H9 (cell line): ENCODE results near the gene CP. TPM values are rescaled to one million over a fixed set of nuclear protein-coding genes. Genes with fewer than 3 reads are reported as not detected.

Source experiments
- DNase-seq: peaks from one replicate; pipeline ENCODE4 v3.0.0-alpha.2; 2017
- H2AFZ ChIP-seq: one replicate; pipeline ENCODE4 v1.6.1; 2013; ENCODE audit warnings: mild to moderate bottlenecking, low read length, control low read depth, moderate library complexity
- H2AK5ac ChIP-seq: 2 replicates; pipeline ENCODE4 v1.6.1; 2013; ENCODE audit warnings: low read length, control low read depth, mixed read lengths; ENCODE audit not compliant: insufficient read length
- H2BK120ac ChIP-seq: one replicate; pipeline ENCODE4 v1.6.1; 2013; ENCODE audit warnings: low read depth, mild to moderate bottlenecking, low read length, control low read depth, inconsistent platforms; ENCODE audit not compliant: poor library complexity, severe bottlenecking
- H2BK12ac ChIP-seq: 2 replicates; pipeline ENCODE4 v1.6.1; 2013; ENCODE audit warnings: low read length, control low read depth, mixed read lengths, low read depth; ENCODE audit not compliant: insufficient read length
- H2BK15ac ChIP-seq: 2 replicates; pipeline ENCODE4 v1.6.1; 2013; ENCODE audit warnings: low read depth, low read length, control low read depth
- H2BK20ac ChIP-seq: one replicate; pipeline ENCODE4 v1.6.1; 2013; ENCODE audit warnings: low read depth, mild to moderate bottlenecking, low read length, control low read depth, inconsistent platforms; ENCODE audit not compliant: poor library complexity, severe bottlenecking
- H2BK5ac ChIP-seq: 2 replicates; pipeline ENCODE4 v1.6.1; 2013; ENCODE audit warnings: low read length, control low read depth, mixed read lengths; ENCODE audit not compliant: insufficient read length
- H3K14ac ChIP-seq: 2 replicates; pipeline ENCODE4 v1.6.1; 2013; ENCODE audit warnings: low read length, control low read depth; ENCODE audit not compliant: insufficient read depth
- H3K18ac ChIP-seq: 2 replicates; pipeline ENCODE4 v1.6.1; 2013; ENCODE audit warnings: low read depth, mild to moderate bottlenecking, mixed read lengths, low read length, control low read depth; ENCODE audit not compliant: insufficient read length
- H3K23ac ChIP-seq: 2 replicates; pipeline ENCODE4 v1.6.1; 2013; ENCODE audit warnings: low read length, control low read depth, mixed read lengths, low read depth; ENCODE audit not compliant: insufficient read length
- H3K23me2 ChIP-seq: 2 replicates; pipeline ENCODE4 v1.6.1; 2013; ENCODE audit warnings: low read depth, mild to moderate bottlenecking, mixed read lengths, low read length, control low read depth; ENCODE audit not compliant: insufficient read length, poor library complexity, severe bottlenecking
- H3K27ac ChIP-seq: 2 replicates; pipeline ENCODE4 v1.5.1; 2013; ENCODE audit warnings: low read length, control low read depth, mixed read lengths, low read depth; ENCODE audit not compliant: insufficient read length
- H3K27me3 ChIP-seq: 2 replicates; pipeline ENCODE4 v1.6.1; 2013; ENCODE audit warnings: low read length, control low read depth, inconsistent platforms; ENCODE audit not compliant: insufficient read depth
- H3K4ac ChIP-seq: 2 replicates; pipeline ENCODE4 v1.6.1; 2013; ENCODE audit warnings: low read depth, mild to moderate bottlenecking, control low read depth, inconsistent platforms, low read length, moderate library complexity
- H3K4me1 ChIP-seq: 2 replicates; pipeline ENCODE4 v1.6.1; 2013; ENCODE audit warnings: low read length, control low read depth, inconsistent platforms; ENCODE audit not compliant: insufficient read depth
- H3K4me2 ChIP-seq: 2 replicates; pipeline ENCODE4 v1.6.1; 2013; ENCODE audit warnings: low read length, control low read depth, mixed read lengths; ENCODE audit not compliant: insufficient read length, insufficient read depth
- H3K56ac ChIP-seq: 2 replicates; pipeline ENCODE4 v1.6.1; 2013; ENCODE audit warnings: low read depth, mild to moderate bottlenecking, mixed read lengths, low read length, control low read depth; ENCODE audit not compliant: insufficient read length
- H3K79me1 ChIP-seq: 2 replicates; pipeline ENCODE4 v1.6.1; 2013; ENCODE audit warnings: low read depth, mild to moderate bottlenecking, moderate library complexity, low read length, control low read depth, inconsistent platforms; ENCODE audit not compliant: insufficient read depth, poor library complexity, severe bottlenecking
- H3K79me2 ChIP-seq: 2 replicates; pipeline ENCODE4 v1.6.1; 2013; ENCODE audit warnings: low read length, control low read depth, inconsistent platforms; ENCODE audit not compliant: insufficient read depth
- H3K9ac ChIP-seq: 2 replicates; pipeline ENCODE4 v1.6.1; 2013; ENCODE audit warnings: low read length, control low read depth, mixed read lengths; ENCODE audit not compliant: insufficient read length; ENCODE audit errors: extremely low read depth
- H3K9me3 ChIP-seq: one replicate; pipeline ENCODE4 v1.6.1; 2013; ENCODE audit warnings: low read depth, low read length, inconsistent platforms; ENCODE audit not compliant: control insufficient read depth
- H3T11ph ChIP-seq: one replicate; pipeline ENCODE4 v1.6.1; 2013; ENCODE audit warnings: mild to moderate bottlenecking, low read length, control low read depth, inconsistent platforms
- H4K20me1 ChIP-seq: one replicate; pipeline ENCODE4 v1.6.1; 2013; ENCODE audit not compliant: control insufficient read depth, insufficient read length, insufficient read depth
- H4K5ac ChIP-seq: 2 replicates; pipeline ENCODE4 v1.6.1; 2013; ENCODE audit warnings: low read depth, mild to moderate bottlenecking, mixed read lengths, low read length, control low read depth; ENCODE audit not compliant: insufficient read length
- H4K8ac ChIP-seq: replicated peaks from 2 replicates; pipeline ENCODE4 v1.6.1; 2013; ENCODE audit warnings: low read length, control low read depth, mixed read lengths, low read depth; ENCODE audit not compliant: insufficient read length
- H4K91ac ChIP-seq: 2 replicates; pipeline ENCODE4 v1.6.1; 2013; ENCODE audit warnings: low read depth, mild to moderate bottlenecking, moderate library complexity, mixed read lengths, low read length, control low read depth; ENCODE audit not compliant: insufficient read length
- H3K27ac Mint-ChIP-seq, 3 experiments: 2 replicates in 2 of 3; 3 replicates in 1 of 3; pipeline ENCODE4 v1.8.0; 2020 to 2021; ENCODE audit warnings: mixed read lengths in 3 of 3, mild to moderate bottlenecking in 1 of 3, moderate library complexity in 1 of 3
- H3K27me3 Mint-ChIP-seq: 2 replicates; pipeline ENCODE4 v1.8.0; 2021; ENCODE audit warnings: low read depth, mild to moderate bottlenecking, moderate library complexity, mixed read lengths
- H3K36me3 Mint-ChIP-seq, 3 experiments: 2 replicates in 2 of 3; 3 replicates in 1 of 3; pipeline ENCODE4 v1.8.0; 2020 to 2021; ENCODE audit warnings: low read depth in 3 of 3, mixed read lengths in 3 of 3; ENCODE audit not compliant: insufficient read depth in 1 of 3
- H3K4me1 Mint-ChIP-seq, 2 experiments: 2 replicates each; pipeline ENCODE4 v1.8.0; 2020; ENCODE audit warnings: mixed read lengths in 2 of 2
- H3K4me3 Mint-ChIP-seq, 2 experiments: 2 replicates in 1 of 2; 3 replicates in 1 of 2; pipeline ENCODE4 v1.8.0; 2020 to 2021; ENCODE audit warnings: mild to moderate bottlenecking in 2 of 2, mixed read lengths in 2 of 2, moderate library complexity in 1 of 2
- H3K9me3 Mint-ChIP-seq, 2 experiments: 2 replicates in 1 of 2; 3 replicates in 1 of 2; pipeline ENCODE4 v1.8.0; 2020; ENCODE audit warnings: mild to moderate bottlenecking in 2 of 2, mixed read lengths in 2 of 2, moderate library complexity in 1 of 2
- WGBS: extraction: QIAGEN DNeasy Blood & Tissue Kit; methylation state at CpG from one replicate; pipeline ENCODE4 v1.1.7; 2013; ENCODE audit warnings: missing lambda C conversion rate, low lambda C conversion rate, mixed read lengths; ENCODE audit not compliant: insufficient read length; ENCODE audit errors: extremely low coverage; 5-methylcytosine and 5-hydroxymethylcytosine counted together
- total RNA-seq: library from RNA; stranded (reverse); gene quantifications from 2 replicates; pipeline ENCODE4 v1.2.1, GENCODE V29; 2021
- TF ChIP-seq, protein P1 (sequence below): fragments of 200-600 bp; sonication (generic); conservative IDR thresholded peaks from 3 replicates; pipeline ENCODE4 v1.8.0; 2021; ENCODE audit warnings: antibody characterized with exemption, mild to moderate bottlenecking

CP gene
- total RNA-seq, 1 experiment from 2014 or later, result 1.1 TPM

GRCh38 chr3:149233323-149233722, 11.7 kb upstream of the CP start:
- no peak overlapping the region for H3K14ac ChIP-seq
- no peaks in the 10 kb centered on the region for H3K9me3 ChIP-seq
- DNase-seq, result no peak
- no peak overlapping the region for H3K4me2 ChIP-seq
- no peak overlapping the region for H3K27ac ChIP-seq
- no peak overlapping the region for H2AFZ ChIP-seq
- H4K20me1 ChIP-seq, result no peaks in the 10 kb centered on the region
- no peak overlapping the region for H2BK20ac ChIP-seq
- H3T11ph ChIP-seq, result no peak overlapping the region
- H4K91ac ChIP-seq, result no peak overlapping the region
- H3K9me3 Mint-ChIP-seq, result peaks cover 5 to 14% of the 10 kb centered on the region in 2 experiments; a peak in 4 of 5 replicates
- H3K4me3 Mint-ChIP-seq, result no peak overlapping the region
- no peaks in the 10 kb centered on the region for H3K27me3 ChIP-seq
- no peaks in the 10 kb centered on the region for H3K79me1 ChIP-seq
- H3K23ac ChIP-seq, result no peak overlapping the region
- H3K23me2 ChIP-seq, result no peaks in the 10 kb centered on the region
- H3K18ac ChIP-seq, result no peak overlapping the region
- H3K56ac ChIP-seq, result no peak overlapping the region
- H3K27ac Mint-ChIP-seq, result peak overlapping the region in 1 of 3 experiments; percentile 41; a peak in 2 of 7 replicates
- no CpG with 5 or more reads among the region's 4 CpGs for WGBS
- no peak overlapping the region for H2BK120ac ChIP-seq
- H2BK5ac ChIP-seq, result no peak overlapping the region
- no peak overlapping the region for H3K4ac ChIP-seq
- peaks cover 25% of the 10 kb centered on the region in 2 experiments for H3K4me1 Mint-ChIP-seq
- H3K9ac ChIP-seq, result no peak overlapping the region
- H4K5ac ChIP-seq, result no peak overlapping the region
- H3K4me1 ChIP-seq, result peaks cover 4% of the 10 kb centered on the region; the same call in 1 of the 2 replicates
- H3K36me3 Mint-ChIP-seq, result peaks cover 10 to 22% (median 13%) of the 10 kb centered on the region in 3 experiments
- no peaks in the 10 kb centered on the region for H3K79me2 ChIP-seq
- no peak overlapping the region for H2BK15ac ChIP-seq
- no peak overlapping the region for H2AK5ac ChIP-seq
- no peak overlapping the region for H4K8ac ChIP-seq
- peaks cover 1% of the 10 kb centered on the region; the same call in 1 of the 2 replicates for H3K27me3 Mint-ChIP-seq
- TF ChIP-seq, protein P1, sequence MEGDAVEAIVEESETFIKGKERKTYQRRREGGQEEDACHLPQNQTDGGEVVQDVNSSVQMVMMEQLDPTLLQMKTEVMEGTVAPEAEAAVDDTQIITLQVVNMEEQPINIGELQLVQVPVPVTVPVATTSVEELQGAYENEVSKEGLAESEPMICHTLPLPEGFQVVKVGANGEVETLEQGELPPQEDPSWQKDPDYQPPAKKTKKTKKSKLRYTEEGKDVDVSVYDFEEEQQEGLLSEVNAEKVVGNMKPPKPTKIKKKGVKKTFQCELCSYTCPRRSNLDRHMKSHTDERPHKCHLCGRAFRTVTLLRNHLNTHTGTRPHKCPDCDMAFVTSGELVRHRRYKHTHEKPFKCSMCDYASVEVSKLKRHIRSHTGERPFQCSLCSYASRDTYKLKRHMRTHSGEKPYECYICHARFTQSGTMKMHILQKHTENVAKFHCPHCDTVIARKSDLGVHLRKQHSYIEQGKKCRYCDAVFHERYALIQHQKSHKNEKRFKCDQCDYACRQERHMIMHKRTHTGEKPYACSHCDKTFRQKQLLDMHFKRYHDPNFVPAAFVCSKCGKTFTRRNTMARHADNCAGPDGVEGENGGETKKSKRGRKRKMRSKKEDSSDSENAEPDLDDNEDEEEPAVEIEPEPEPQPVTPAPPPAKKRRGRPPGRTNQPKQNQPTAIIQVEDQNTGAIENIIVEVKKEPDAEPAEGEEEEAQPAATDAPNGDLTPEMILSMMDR, result no peak
- H2BK12ac ChIP-seq, result no peak overlapping the region
